Endodermal cell (in vitro differentiated cells): ENCODE results near the gene EGFLAM. TPM values are rescaled to one million over a fixed set of nuclear protein-coding genes. Genes with fewer than 3 reads are reported as not detected.

Experiments used
- DNase-seq: peaks from one replicate; pipeline ENCODE4 v3.0.0-alpha.2; 2017
- H3K27ac ChIP-seq: 2 replicates; pipeline ENCODE4 v1.5.1; 2013; ENCODE audit warnings: mild to moderate bottlenecking, low read depth, low read length, moderate library complexity
- H3K27me3 ChIP-seq: 2 replicates; pipeline ENCODE4 v1.6.1; 2013; ENCODE audit warnings: mild to moderate bottlenecking, low read length, moderate library complexity; ENCODE audit not compliant: insufficient read depth, control insufficient read depth, poor library complexity, severe bottlenecking
- H3K36me3 ChIP-seq: 2 replicates; pipeline ENCODE4 v1.7.0; 2013; ENCODE audit warnings: mild to moderate bottlenecking, low read length, moderate library complexity; ENCODE audit not compliant: control insufficient read depth, insufficient read depth
- H3K4me1 ChIP-seq: one replicate; pipeline ENCODE4 v1.7.0; 2013; ENCODE audit warnings: low read length; ENCODE audit not compliant: control insufficient read depth, insufficient read depth
- H3K4me3 ChIP-seq: 2 replicates; pipeline ENCODE4 v1.5.1; 2013; ENCODE audit warnings: mild to moderate bottlenecking, low read length, moderate library complexity
- H3K9ac ChIP-seq: 2 replicates; pipeline ENCODE4 v1.6.1; 2013; ENCODE audit warnings: mild to moderate bottlenecking, low read length, moderate library complexity; ENCODE audit not compliant: poor library complexity, severe bottlenecking; ENCODE audit errors: extremely low read depth
- H3K9me3 ChIP-seq: 2 replicates; pipeline ENCODE4 v1.6.1; 2013; ENCODE audit warnings: mild to moderate bottlenecking, low read length, moderate library complexity; ENCODE audit not compliant: control insufficient read depth
- H3K27ac Mint-ChIP-seq: 2 replicates; pipeline ENCODE4 v1.8.0; 2020; ENCODE audit warnings: mixed read lengths
- H3K27me3 Mint-ChIP-seq: 2 replicates; pipeline ENCODE4 v1.8.0; 2021; ENCODE audit warnings: mild to moderate bottlenecking, mixed read lengths; ENCODE audit not compliant: insufficient read depth
- H3K36me3 Mint-ChIP-seq: 2 replicates; pipeline ENCODE4 v1.8.0; 2020; ENCODE audit warnings: low read depth, mixed read lengths
- H3K4me1 Mint-ChIP-seq: 2 replicates; pipeline ENCODE4 v1.8.0; 2020; ENCODE audit warnings: mixed read lengths
- H3K4me3 Mint-ChIP-seq: 2 replicates; pipeline ENCODE4 v1.8.0; 2020; ENCODE audit warnings: mild to moderate bottlenecking, moderate library complexity, mixed read lengths
- H3K9me3 Mint-ChIP-seq: 2 replicates; pipeline ENCODE4 v1.8.0; 2020; ENCODE audit warnings: mild to moderate bottlenecking, mixed read lengths
- CTCF ChIP-seq: fragments of 200-600 bp; sonication (generic); conservative IDR thresholded peaks from 2 replicates; pipeline ENCODE4 v1.5.0; 2021; ENCODE audit warnings: antibody characterized with exemption, mild to moderate bottlenecking
- WGBS, 2 experiments: methylation state at CpG; one replicate each; pipeline versions ENCODE4 v1.1.5 to v1.1.7; 2013; ENCODE audit warnings: missing lambda C conversion rate in 2 of 2, mixed read lengths in 1 of 2; ENCODE audit not compliant: insufficient coverage in 1 of 2, insufficient read length in 1 of 2; 5-methylcytosine and 5-hydroxymethylcytosine counted together
- total RNA-seq, 2 donors: library from RNA; stranded (reverse); fragmentation: NEBNext Ultra II Directional in 1 of 2; extraction: Animal tissue kit (Norgen Biotek cat#: 25700) in 1 of 2; gene quantifications; 2 replicates in 1 of 2; 3 replicates in 1 of 2; pipeline ENCODE4 v1.2.1, GENCODE V29; 2021

EGFLAM gene
- total RNA-seq, 2 donors from 2014 or later, result 4.4 to 8.8 TPM

- Mint-ChIP-seq H3K27me3 (peaks cover 21% of the 10 kb centered on the region), H3K36me3 (no peaks in the 10 kb centered on the region), H3K4me1 (peaks cover 4% of the 10 kb centered on the region), H3K9me3 (no peaks in the 10 kb centered on the region), H3K4me3 (no peak overlapping the region), H3K27ac (no peak overlapping the region)
- Histone ChIP-seq H3K27me3 (no peaks in the 10 kb centered on the region), H3K9ac (no peak overlapping the region), H3K4me3 (no peak overlapping the region), H3K27ac (no peak overlapping the region), H3K9me3 (no peaks in the 10 kb centered on the region), H3K4me1 (no peaks in the 10 kb centered on the region), H3K36me3 (no peaks in the 10 kb centered on the region)
- no peak for TF ChIP-seq CTCF
- WGBS, 2 experiments, result 97% methylated on average over 6 to 9 of the region's 9 CpGs
- DNase-seq, result peak; percentile 24
Observed at GRCh38 chr5:38448568-38449350, 190.4 kb downstream of the EGFLAM start.

GRCh38 chr5:38450627-38451026, 192.3 kb downstream of the EGFLAM start:
- H3K4me3 ChIP-seq, result no peak overlapping the region
- no peaks in the 10 kb centered on the region for H3K9me3 ChIP-seq
- 87 to 94% methylated on average over 6 of the region's 6 CpGs for WGBS, 2 experiments
- Mint-ChIP-seq H3K36me3 (no peaks in the 10 kb centered on the region), H3K27ac (no peak overlapping the region), H3K4me3 (no peak overlapping the region), H3K27me3 (peaks cover 22% of the 10 kb centered on the region), H3K9me3 (no peaks in the 10 kb centered on the region), H3K4me1 (no peaks in the 10 kb centered on the region)
- no peaks in the 10 kb centered on the region for H3K4me1 ChIP-seq
- TF ChIP-seq CTCF, result no peak
- no peaks in the 10 kb centered on the region for H3K36me3 ChIP-seq
- H3K27ac ChIP-seq, result no peak overlapping the region
- no peak overlapping the region for H3K9ac ChIP-seq
- no peaks in the 10 kb centered on the region for H3K27me3 ChIP-seq
- DNase-seq, result peak; percentile 24

DNA sequence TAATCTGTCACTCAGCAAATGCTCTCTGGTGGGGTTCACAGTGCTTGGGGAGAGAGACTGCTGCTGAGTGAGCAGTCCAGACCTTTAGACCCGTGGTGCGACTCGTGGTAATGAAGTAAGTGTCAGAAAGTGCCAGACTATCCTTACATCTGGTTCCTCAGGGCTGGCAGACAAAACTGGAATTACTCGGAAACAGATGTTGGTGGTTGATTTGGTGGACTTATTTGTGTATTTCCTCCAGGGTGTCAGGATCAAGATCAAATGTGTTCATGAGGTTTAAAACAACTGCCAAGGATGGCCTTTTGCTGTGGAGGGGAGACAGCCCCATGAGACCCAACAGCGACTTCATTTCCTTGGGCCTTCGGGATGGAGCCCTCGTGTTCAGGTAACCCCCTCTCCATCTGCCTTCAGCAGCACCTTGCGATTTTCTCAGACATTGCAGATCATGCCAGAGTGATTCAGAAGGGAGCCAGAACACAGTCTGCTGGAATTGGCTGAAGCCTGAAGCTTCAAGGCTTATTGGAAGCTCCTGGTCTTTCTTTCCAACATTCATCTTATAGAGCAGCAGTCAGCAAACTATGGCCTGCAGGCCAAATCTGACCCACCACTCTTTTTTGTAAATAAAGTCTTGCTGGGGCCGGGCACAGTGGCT, 192.8 kb downstream of the EGFLAM start:
- Histone ChIP-seq H3K9me3 (no peaks in the 10 kb centered on the region), H3K4me3 (no peak overlapping the region), H3K4me1 (no peaks in the 10 kb centered on the region), H3K27me3 (no peaks in the 10 kb centered on the region), H3K27ac (no peak overlapping the region), H3K9ac (no peak overlapping the region), H3K36me3 (no peaks in the 10 kb centered on the region)
- Mint-ChIP-seq H3K27ac (no peak overlapping the region), H3K4me3 (no peak overlapping the region), H3K36me3 (no peaks in the 10 kb centered on the region), H3K9me3 (no peaks in the 10 kb centered on the region), H3K4me1 (no peaks in the 10 kb centered on the region), H3K27me3 (peaks cover 23% of the 10 kb centered on the region)
- TF ChIP-seq CTCF, result no peak
- no peak for DNase-seq
- 90 to 95% methylated on average over 3 to 9 of the region's 9 CpGs for WGBS, 2 experiments
